Liver (tissue), 9 donors: ENCODE data around the gene RABGGTA. TPM values are rescaled to one million over a fixed set of nuclear protein-coding genes. Genes with fewer than 3 reads are reported as not detected.

Experiments
- DNase-seq: peaks from one replicate; pipeline ENCODE4 v3.0.0-alpha.2; 2017; ENCODE audit warnings: low spot score
- H3K27ac ChIP-seq, 2 donors: one replicate each; pipeline ENCODE4 v1.7.0; 2013; ENCODE audit warnings: inconsistent platforms in 2 of 2, low read length in 2 of 2, control low read depth in 1 of 2, low read depth in 1 of 2, mild to moderate bottlenecking in 1 of 2
- H3K27me3 ChIP-seq, 4 donors: one replicate each; pipeline versions ENCODE4 v1.6.1 to v1.7.0; 2013; ENCODE audit warnings: low read length in 3 of 4, inconsistent platforms in 1 of 4, mild to moderate bottlenecking in 1 of 4, moderate library complexity in 1 of 4; ENCODE audit not compliant: control insufficient read depth in 4 of 4, insufficient read depth in 4 of 4
- H3K36me3 ChIP-seq, 4 donors: one replicate each; pipeline versions ENCODE4 v1.6.1 to v1.7.0; 2013; ENCODE audit warnings: low read length in 3 of 4, mild to moderate bottlenecking in 3 of 4, low read depth in 1 of 4, moderate library complexity in 1 of 4; ENCODE audit not compliant: control insufficient read depth in 4 of 4, insufficient read depth in 3 of 4
- H3K4me1 ChIP-seq, 4 donors: one replicate each; pipeline versions ENCODE4 v1.6.1 to v1.7.0; 2013; ENCODE audit warnings: low read length in 3 of 4, mild to moderate bottlenecking in 3 of 4, moderate library complexity in 1 of 4; ENCODE audit not compliant: control insufficient read depth in 4 of 4, insufficient read depth in 4 of 4
- H3K4me3 ChIP-seq, 3 donors: one replicate each; pipeline versions ENCODE4 v1.6.1 to v1.7.0; 2013; ENCODE audit warnings: low read length in 3 of 3, control low read depth in 1 of 3, low read depth in 1 of 3, mild to moderate bottlenecking in 1 of 3
- H3K9ac ChIP-seq, 2 donors: one replicate each; pipeline ENCODE4 v1.7.0; 2013; ENCODE audit warnings: low read length in 2 of 2, mild to moderate bottlenecking in 2 of 2, moderate library complexity in 2 of 2, control low read depth in 1 of 2, low read depth in 1 of 2
- H3K9me3 ChIP-seq, 4 donors: one replicate each; pipeline versions ENCODE4 v1.6.1 to v1.7.0; 2013; ENCODE audit warnings: low read length in 3 of 4; ENCODE audit not compliant: control insufficient read depth in 4 of 4
- EGR1 ChIP-seq, 2 donors: IDR thresholded peaks; 2 replicates each; pipeline ENCODE4 v1.6.1; 2016 to 2018; ENCODE audit warnings: antibody characterized with exemption in 2 of 2, low read depth in 2 of 2
- FOXA1 ChIP-seq: IDR thresholded peaks from 2 replicates; pipeline ENCODE4 v1.6.1; 2016; ENCODE audit warnings: antibody characterized with exemption
- FOXA2 ChIP-seq: IDR thresholded peaks from 2 replicates; pipeline ENCODE4 v1.6.1; 2016; ENCODE audit warnings: antibody characterized with exemption
- GABPA ChIP-seq, 2 donors: IDR thresholded peaks in 1 of 2; conservative IDR thresholded peaks in 1 of 2; 2 replicates each; pipeline ENCODE4 v1.6.1; 2016; ENCODE audit warnings: antibody characterized with exemption in 2 of 2, mild to moderate bottlenecking in 1 of 2, moderate library complexity in 1 of 2
- HNF4A ChIP-seq, 2 donors: conservative IDR thresholded peaks; 2 replicates each; pipeline ENCODE4 v1.6.1; 2016; ENCODE audit warnings: antibody characterized with exemption in 2 of 2, mild to moderate bottlenecking in 2 of 2
- HNF4G ChIP-seq: IDR thresholded peaks from 2 replicates; pipeline ENCODE4 v1.6.1; 2016; ENCODE audit warnings: antibody characterized with exemption
- JUND ChIP-seq, 2 donors: IDR thresholded peaks; 2 replicates each; pipeline ENCODE4 v1.6.1; 2016; ENCODE audit warnings: antibody characterized with exemption in 2 of 2
- NR2F2 ChIP-seq: IDR thresholded peaks from 2 replicates; pipeline ENCODE4 v1.6.1; 2016; ENCODE audit warnings: antibody characterized with exemption
- RAD21 ChIP-seq, 2 donors: IDR thresholded peaks; 2 replicates each; pipeline ENCODE4 v1.6.1; 2016; ENCODE audit warnings: antibody characterized with exemption in 2 of 2, mild to moderate bottlenecking in 2 of 2
- RXRA ChIP-seq, 2 donors: IDR thresholded peaks; 2 replicates each; pipeline ENCODE4 v1.6.1; 2017 to 2018; ENCODE audit warnings: antibody characterized with exemption in 2 of 2, mild to moderate bottlenecking in 1 of 2
- SP1 ChIP-seq: IDR thresholded peaks from 2 replicates; pipeline ENCODE4 v1.6.1; 2018; ENCODE audit warnings: antibody characterized with exemption, mild to moderate bottlenecking
- TAF1 ChIP-seq: conservative IDR thresholded peaks from 2 replicates; pipeline ENCODE4 v1.6.1; 2016; ENCODE audit warnings: antibody characterized with exemption, mild to moderate bottlenecking
- YY1 ChIP-seq: IDR thresholded peaks from 2 replicates; pipeline ENCODE4 v1.6.1; 2016; ENCODE audit warnings: antibody characterized with exemption, mild to moderate bottlenecking
- WGBS: extraction: QIAGEN DNeasy Blood & Tissue Kit; methylation state at CpG from one replicate; pipeline ENCODE4 v1.1.7; 2013; 5-methylcytosine and 5-hydroxymethylcytosine counted together
- polyA plus RNA-seq, 2 donors: library from polyadenylated mRNA; stranded (reverse) in 1 of 2; unstranded in 1 of 2; fragments of 200-250 nt in 1 of 2; fragments of >200 nt in 1 of 2; fragmentation: Nextera tagmentation in 1 of 2; extraction: Ambion mirVana in 1 of 2; gene quantifications; one replicate each; pipeline versions ENCODE4 v1.2.1 to v1.2.3, GENCODE V29; 2013 to 2015
- total RNA-seq, 2 donors: library from RNA; depleted of rRNA; stranded (reverse); fragments of >200 nt; gene quantifications; one replicate each; pipeline ENCODE4 v1.2.3, GENCODE V29; 2014
- TF ChIP-seq, protein P1 (sequence below): IDR thresholded peaks from 2 replicates; pipeline ENCODE4 v1.6.1; 2016; ENCODE audit warnings: antibody characterized with exemption
- TF ChIP-seq, protein P2 (sequence below): IDR thresholded peaks from 2 replicates; pipeline ENCODE4 v1.6.1; 2016; ENCODE audit warnings: antibody characterized with exemption, mild to moderate bottlenecking
- TF ChIP-seq, protein P3 (sequence below): fragments of 150-350 bp; IDR thresholded peaks from 2 replicates; pipeline ENCODE4 v1.5.1; 2017; ENCODE audit warnings: improper control_type of control experiment, low read depth, low read length; ENCODE audit not compliant: missing input control
- TF ChIP-seq, protein P4 (sequence below): IDR thresholded peaks from 2 replicates; pipeline ENCODE4 v1.6.1; 2016; ENCODE audit warnings: antibody characterized with exemption
- TF ChIP-seq, protein P5 (sequence below): IDR thresholded peaks from 2 replicates; pipeline ENCODE4 v1.6.1; 2016; ENCODE audit warnings: antibody characterized with exemption
- donor health status: healthy.
- donor health status: healthy.
- donor health status: healthy.
- donor health status: healthy.
- donor health status: healthy.

The RABGGTA gene
- total and polyA plus RNA-seq, 4 donors: 7.5 to 19.7 (median 13.2) TPM

DNA sequence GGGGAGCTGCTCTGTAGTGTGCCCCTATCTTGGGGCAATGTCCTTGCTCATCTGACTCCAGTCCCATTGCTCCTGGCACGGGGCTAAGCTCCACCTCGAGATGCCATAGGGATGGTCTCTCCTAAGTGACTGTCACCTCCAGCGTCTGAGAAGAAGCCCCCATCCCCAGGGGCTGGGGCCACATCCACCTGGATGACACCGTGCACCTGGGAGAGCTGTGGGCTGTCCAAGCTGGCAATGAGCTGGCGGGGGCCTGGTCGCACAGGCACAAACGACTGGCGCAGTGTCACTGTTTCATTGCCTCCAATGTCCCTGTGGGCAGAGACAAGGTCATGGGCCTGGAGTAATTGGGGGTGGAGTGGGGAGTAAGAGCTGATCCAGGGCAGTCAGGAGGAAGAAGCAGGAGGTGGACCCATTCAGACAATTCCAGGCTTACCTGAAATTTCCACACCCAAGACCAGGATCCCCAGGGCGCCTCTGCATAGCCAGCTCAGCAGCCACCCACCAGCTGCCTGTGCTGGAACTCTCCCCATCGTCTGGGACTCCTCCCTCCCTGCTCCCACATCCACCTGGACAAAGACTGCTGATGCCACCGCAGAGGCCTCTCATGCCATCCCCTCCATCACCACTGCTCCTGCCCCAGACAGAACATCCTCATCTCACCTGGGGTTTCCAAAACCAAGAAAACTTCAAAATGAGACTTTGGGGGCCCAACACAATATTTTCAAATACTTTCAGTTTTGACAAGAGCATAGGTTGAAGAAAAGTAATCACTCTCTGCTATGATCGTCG lies 22.0 kb downstream of the RABGGTA start:
- Histone ChIP-seq H3K4me3 (no peak overlapping the region), H3K9ac (no peak overlapping the region), H3K27ac (no peak overlapping the region), H3K4me1 (peaks cover 0 to 6% (median under 1%) of the 10 kb centered on the region in 4 donors), H3K27me3 (no peaks in the 10 kb centered on the region), H3K36me3 (peaks cover 0 to 5% (median 1%) of the 10 kb centered on the region in 4 donors), H3K9me3 (no peaks in the 10 kb centered on the region)
- no peak for TF ChIP-seq RAD21 (IDR thresholded peaks at IDR 0.05)
- no peak for TF ChIP-seq GABPA (IDR thresholded peaks at IDR 0.05 in 1 of 2, conservative IDR thresholded peaks at IDR 0.05 in 1 of 2)
- no peak for TF ChIP-seq HNF4A (conservative IDR thresholded peaks at IDR 0.05)
- no peak for TF ChIP-seq TAF1
- TF ChIP-seq JUND (IDR thresholded peaks at IDR 0.05): no peak
- TF ChIP-seq, protein P1, sequence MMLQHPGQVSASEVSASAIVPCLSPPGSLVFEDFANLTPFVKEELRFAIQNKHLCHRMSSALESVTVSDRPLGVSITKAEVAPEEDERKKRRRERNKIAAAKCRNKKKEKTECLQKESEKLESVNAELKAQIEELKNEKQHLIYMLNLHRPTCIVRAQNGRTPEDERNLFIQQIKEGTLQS: no peak
- no peak for TF ChIP-seq EGR1 (IDR thresholded peaks at IDR 0.05; ENCODE audit: low read depth in 2 of 2)
- TF ChIP-seq RXRA (IDR thresholded peaks at IDR 0.05): no peak
- no peak for TF ChIP-seq FOXA1
- no peak for TF ChIP-seq HNF4G
- no peak for TF ChIP-seq NR2F2
- TF ChIP-seq, protein P2, sequence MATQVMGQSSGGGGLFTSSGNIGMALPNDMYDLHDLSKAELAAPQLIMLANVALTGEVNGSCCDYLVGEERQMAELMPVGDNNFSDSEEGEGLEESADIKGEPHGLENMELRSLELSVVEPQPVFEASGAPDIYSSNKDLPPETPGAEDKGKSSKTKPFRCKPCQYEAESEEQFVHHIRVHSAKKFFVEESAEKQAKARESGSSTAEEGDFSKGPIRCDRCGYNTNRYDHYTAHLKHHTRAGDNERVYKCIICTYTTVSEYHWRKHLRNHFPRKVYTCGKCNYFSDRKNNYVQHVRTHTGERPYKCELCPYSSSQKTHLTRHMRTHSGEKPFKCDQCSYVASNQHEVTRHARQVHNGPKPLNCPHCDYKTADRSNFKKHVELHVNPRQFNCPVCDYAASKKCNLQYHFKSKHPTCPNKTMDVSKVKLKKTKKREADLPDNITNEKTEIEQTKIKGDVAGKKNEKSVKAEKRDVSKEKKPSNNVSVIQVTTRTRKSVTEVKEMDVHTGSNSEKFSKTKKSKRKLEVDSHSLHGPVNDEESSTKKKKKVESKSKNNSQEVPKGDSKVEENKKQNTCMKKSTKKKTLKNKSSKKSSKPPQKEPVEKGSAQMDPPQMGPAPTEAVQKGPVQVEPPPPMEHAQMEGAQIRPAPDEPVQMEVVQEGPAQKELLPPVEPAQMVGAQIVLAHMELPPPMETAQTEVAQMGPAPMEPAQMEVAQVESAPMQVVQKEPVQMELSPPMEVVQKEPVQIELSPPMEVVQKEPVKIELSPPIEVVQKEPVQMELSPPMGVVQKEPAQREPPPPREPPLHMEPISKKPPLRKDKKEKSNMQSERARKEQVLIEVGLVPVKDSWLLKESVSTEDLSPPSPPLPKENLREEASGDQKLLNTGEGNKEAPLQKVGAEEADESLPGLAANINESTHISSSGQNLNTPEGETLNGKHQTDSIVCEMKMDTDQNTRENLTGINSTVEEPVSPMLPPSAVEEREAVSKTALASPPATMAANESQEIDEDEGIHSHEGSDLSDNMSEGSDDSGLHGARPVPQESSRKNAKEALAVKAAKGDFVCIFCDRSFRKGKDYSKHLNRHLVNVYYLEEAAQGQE: no peak
- TF ChIP-seq FOXA2: no peak
- TF ChIP-seq YY1: no peak
- TF ChIP-seq, protein P3, sequence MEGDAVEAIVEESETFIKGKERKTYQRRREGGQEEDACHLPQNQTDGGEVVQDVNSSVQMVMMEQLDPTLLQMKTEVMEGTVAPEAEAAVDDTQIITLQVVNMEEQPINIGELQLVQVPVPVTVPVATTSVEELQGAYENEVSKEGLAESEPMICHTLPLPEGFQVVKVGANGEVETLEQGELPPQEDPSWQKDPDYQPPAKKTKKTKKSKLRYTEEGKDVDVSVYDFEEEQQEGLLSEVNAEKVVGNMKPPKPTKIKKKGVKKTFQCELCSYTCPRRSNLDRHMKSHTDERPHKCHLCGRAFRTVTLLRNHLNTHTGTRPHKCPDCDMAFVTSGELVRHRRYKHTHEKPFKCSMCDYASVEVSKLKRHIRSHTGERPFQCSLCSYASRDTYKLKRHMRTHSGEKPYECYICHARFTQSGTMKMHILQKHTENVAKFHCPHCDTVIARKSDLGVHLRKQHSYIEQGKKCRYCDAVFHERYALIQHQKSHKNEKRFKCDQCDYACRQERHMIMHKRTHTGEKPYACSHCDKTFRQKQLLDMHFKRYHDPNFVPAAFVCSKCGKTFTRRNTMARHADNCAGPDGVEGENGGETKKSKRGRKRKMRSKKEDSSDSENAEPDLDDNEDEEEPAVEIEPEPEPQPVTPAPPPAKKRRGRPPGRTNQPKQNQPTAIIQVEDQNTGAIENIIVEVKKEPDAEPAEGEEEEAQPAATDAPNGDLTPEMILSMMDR: no peak
- TF ChIP-seq, protein P4, sequence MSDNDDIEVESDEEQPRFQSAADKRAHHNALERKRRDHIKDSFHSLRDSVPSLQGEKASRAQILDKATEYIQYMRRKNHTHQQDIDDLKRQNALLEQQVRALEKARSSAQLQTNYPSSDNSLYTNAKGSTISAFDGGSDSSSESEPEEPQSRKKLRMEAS: no peak
- TF ChIP-seq, protein P5, sequence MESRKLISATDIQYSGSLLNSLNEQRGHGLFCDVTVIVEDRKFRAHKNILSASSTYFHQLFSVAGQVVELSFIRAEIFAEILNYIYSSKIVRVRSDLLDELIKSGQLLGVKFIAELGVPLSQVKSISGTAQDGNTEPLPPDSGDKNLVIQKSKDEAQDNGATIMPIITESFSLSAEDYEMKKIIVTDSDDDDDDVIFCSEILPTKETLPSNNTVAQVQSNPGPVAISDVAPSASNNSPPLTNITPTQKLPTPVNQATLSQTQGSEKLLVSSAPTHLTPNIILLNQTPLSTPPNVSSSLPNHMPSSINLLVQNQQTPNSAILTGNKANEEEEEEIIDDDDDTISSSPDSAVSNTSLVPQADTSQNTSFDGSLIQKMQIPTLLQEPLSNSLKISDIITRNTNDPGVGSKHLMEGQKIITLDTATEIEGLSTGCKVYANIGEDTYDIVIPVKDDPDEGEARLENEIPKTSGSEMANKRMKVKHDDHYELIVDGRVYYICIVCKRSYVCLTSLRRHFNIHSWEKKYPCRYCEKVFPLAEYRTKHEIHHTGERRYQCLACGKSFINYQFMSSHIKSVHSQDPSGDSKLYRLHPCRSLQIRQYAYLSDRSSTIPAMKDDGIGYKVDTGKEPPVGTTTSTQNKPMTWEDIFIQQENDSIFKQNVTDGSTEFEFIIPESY: no peak
- TF ChIP-seq SP1: no peak
- no peak for DNase-seq
- 84% methylated on average over 13 of the region's 13 CpGs for WGBS
